SH-SY5Y (cell line): ENCODE results near the gene CCSER2.

Experiments used
- GATA2 ChIP-seq: IDR thresholded peaks from 2 replicates; pipeline ENCODE4 v1.6.1; 2011; ENCODE audit warnings: mild to moderate bottlenecking, low read depth, low read length
- GATA3 ChIP-seq: IDR thresholded peaks from 2 replicates; pipeline ENCODE4 v1.6.1; 2011; ENCODE audit warnings: low read depth, mild to moderate bottlenecking, low read length, moderate library complexity

DNA sequence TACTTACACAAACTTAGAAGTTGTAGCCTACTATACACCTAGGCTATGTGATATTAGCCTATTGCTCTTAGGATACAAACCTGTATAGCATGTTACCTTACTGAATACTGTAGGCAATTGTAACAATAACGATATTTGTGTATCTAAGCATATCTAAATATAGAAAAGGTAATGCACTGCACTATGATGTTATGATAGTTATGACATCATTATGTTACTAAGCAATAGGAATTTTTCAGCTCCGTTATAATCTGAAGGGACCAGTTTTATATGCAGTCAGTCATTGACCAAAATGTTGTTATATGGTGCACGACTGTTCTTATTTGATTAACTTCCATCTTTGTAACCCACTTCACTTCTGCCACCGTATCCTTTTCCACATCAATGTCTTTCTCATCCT lies 62.0 kb downstream of the CCSER2 start:
- no peak for TF ChIP-seq GATA2
- TF ChIP-seq GATA3: no peak
